GM18951 (cell line): ENCODE data around the gene DCLRE1C.
"Not testable (repeated sequence)": the region's sequence is repeated elsewhere in the genome, so short reads cannot be mapped to it uniquely, and the experiment has no call there.

Source experiments
- POLR2A ChIP-seq: IDR thresholded peaks from 4 replicates; pipeline ENCODE4 v1.6.1; 2011; ENCODE audit warnings: mild to moderate bottlenecking; ENCODE audit not compliant: insufficient read length, insufficient read depth; ENCODE audit errors: extremely low read depth
- in situ Hi-C: fragments of 300-500 bp; cut with MboI; formaldehyde crosslinking; loops from one replicate; pipeline ENCODE4 v1.12.0; 2022; ENCODE audit warnings: low sequenced_read_pairs, mixed read lengths, inconsistent platforms; ENCODE audit not compliant: unreplicated experiment

Gene DCLRE1C

DNA sequence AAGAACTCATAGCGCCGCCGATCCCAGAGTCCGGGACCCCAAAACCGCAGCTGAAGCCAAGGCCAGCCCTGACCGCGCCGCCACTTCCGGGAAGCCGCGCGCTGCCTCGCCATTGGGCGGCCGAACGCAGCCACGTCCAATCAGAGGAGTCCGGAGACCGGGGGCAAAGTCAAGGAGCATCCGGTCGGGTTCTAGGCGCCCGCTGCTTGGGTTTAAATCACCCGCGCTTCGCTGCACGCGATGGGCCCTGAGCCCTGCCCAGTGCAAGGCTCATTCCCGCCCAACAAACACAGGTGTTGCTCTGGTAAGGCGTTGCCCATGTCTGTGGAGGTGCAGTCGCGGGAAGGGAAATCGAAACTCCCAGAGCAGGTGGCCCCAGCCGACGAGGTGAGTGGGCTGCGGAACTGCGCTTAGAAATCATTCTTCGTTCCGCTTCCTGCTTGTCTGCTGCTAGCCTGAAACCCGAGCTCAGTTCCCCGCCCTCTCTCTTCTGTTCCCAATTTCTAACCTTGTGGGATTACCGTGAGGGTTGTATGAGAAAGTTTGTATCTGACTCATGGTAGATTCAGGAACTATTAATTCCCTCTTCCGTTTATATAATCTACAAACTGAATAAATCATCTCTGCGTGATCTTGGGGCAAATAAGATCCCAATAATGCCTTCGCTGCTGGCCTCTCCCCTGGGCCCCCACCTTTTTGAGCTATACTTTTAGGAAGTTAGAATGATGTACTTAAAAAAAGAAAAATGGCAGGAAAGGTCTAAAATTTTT is at the start of gene DCLRE1C:
DCLRE1C (minus strand) TSS at position 96 of the 770 bp plus-strand sequence; CDS start at position 10, 86 bp downstream.
- TF ChIP-seq POLR2A, result peak; percentile 65
- in situ Hi-C loops, result no loop called here

DNA sequence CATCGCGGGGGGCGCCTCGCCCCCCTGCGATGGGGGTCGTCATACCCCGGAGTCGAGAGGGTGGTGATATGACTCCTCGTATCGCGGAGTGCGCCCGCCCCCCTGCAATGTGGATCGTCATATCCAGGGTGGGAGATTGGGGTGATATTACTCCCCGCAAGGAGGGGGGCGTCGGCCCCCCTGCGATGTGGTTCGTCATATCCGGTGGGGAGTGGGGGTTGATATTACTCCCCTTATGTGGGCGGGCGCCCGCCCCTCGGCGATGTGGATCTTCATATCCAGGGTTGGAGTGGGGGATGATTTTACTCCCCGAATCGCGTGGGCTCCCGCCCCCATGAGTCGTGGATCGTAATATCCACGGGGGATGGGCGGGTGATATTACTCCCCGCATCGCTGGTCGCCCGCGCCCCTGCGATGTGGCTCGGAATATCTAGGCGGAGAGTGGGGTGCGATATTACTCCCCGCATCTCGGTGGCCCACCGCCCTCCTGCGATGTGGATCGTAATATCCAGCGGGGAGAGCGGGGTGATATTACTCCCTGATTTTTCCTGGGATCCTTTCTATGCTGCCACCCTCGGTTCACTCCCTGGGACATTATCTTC is 42.2 kb upstream of the DCLRE1C start:
- in situ Hi-C loops, result no loop called here
- no peak for TF ChIP-seq POLR2A

DNA sequence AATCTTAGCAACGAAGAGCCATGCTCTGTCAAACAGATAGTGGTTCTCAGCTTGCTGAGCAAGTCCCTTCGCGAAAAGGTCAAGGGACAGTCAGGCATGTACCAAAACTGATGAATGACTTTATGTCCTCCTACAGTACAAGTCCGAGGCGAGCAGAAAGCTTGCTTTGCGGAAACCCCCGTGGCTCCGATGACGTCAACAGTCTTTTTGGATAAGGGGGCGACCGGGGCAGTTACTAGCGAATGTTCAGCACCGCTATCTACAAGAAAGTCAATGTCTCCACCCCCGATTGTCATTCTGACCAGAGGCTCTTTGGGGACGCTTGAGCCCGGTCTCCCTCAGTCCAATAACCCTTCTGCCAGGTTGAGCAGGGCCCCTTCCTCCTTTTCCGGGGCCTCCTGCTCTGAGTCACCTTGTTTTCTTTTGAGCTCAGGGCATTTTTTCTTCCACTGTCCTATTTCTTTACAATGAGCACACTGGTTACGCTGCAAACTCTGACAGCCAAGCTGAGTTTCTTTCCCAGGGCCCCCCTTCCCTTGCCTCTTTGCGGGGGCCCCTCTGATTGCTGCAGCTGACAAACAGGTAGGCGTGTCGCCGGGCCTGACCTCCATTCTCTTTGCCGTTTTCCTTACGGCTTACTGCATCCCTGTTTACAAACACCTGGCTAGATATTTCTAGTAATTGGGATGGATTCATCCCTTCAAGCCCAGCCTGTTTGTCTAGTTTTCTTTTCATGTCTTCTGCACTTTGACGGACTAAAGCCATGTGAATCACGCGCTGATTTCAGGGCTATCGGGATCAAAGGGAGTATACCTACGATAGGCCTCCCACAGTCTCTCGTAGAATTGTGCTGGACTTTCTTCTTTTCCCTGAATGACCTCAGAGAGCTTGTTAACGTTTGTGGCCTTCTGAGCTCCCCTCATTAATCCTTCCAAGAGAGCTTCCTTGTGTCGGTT is 39.9 kb upstream of the DCLRE1C start:
- in situ Hi-C loops, result not testable (repeated sequence)

DNA sequence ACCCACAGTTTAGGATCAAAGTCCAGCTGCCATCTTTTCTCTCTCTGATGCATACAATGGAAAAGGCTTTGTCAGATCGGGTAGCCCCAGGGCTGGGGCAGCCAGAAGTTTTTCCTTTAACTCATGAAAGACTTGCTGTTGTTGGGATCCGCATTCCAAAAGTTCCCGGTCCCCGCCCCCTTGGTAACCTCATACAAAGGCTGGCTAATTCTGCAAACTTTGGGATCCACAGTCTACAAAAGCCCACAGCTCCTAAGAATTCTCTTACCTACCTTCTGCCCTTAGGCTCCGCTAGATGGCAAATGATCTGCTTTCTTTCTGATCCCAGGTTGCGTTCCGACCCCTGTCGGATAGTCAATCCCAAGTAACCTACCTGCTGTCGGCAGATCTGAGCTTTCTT is 38.4 kb upstream of the DCLRE1C start:
- in situ Hi-C loops, result not testable (repeated sequence)

DNA sequence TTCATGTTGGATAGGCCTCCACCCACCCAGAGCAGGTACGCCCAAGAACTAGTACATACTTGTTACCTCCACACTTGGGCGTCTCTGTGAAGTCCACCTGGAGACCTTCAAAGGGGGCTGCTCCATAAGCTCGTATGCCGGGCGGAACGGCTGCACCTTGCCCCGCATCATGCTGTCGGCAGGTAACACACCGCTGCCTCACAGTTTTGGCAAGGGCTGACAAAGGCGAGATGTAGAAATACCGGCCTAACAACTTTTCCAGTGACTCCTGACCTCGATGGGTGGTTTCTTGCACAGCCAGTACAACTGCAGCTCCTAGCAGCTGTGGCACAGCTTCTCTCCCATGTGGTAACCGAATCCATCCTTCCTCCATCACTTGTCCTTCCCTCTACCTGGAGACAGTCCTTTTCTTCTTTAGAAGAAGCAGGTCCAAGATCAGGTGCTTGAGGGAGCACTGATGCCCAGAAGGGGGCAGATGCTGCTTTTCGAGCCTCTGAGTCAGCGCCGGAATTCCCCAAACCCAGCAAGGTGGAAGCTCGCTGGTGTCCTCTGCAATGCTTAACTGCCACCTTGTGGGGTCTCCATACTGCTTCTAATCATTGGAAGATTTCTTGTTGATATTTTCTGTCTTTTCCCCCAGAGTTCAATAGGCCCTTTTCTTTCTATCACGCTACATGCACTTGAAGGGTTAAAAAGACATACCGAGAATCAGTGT is 37.3 kb upstream of the DCLRE1C start:
- in situ Hi-C loops, result not testable (repeated sequence)

DNA sequence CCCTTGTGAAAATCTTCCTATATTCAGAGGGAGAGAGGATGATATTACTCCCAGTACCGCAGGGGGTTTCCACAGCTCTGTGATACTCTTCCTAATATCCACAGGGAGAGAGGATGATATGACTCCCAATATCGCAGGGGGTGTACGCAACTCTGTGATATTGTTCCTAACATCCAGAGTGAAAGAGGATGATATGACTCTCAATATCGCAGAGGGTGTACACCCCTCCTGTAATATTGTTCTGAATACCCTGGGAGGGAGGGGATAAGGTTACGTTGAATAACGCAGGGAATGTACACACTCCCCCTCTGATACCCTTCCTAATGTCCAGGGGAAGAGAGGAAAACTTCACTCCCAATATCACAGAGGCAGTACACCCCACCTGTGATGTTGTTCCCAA is 35.7 kb upstream of the DCLRE1C start:
- in situ Hi-C loops, result not testable (repeated sequence)

DNA sequence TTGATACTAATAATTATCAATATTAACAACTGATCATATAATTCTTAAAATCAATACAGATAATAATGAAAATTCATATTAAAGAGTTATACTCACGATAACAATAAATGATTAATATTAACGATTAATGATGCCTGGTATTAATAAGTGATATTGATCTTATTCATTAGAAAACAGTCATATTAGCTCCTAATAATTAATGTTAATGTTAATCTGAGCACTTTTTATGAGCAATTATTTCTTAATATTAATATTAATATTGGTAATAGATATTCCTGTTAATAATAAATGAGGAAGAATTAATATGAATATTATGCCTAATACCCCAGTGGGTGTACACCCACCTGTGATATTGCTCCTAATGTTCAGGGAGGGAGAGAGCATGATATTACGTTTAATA is 28.8 kb upstream of the DCLRE1C start:
- in situ Hi-C loops, result no loop called here
- no peak for TF ChIP-seq POLR2A

DNA sequence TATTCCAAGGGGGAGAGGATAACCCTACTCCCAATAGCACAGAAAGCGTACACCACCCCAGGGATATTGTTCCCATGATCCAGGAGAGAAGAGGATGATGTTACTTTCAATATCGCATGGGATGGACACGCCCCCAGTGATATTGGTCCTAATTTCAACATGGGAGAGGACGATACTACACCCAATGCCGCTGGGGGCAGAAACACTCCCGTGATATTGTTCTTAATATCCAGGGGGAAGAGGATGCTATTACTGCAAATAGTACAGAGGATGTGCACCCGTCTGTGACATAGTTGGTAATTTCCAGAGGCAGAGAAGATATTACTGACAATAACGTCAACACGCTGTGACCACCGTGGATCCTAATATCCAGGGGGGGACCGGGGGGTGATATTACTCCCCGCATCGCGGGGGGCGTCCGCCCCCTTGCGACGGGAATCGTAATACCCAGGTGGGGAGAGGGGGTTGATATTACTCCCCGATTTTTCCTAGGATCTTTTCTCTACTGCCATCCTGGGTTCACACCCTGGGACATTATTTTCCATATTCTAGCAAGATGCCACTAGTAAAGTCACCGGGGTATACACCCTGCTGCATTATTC is 21.9 kb upstream of the DCLRE1C start:
- TF ChIP-seq POLR2A, result no peak
- in situ Hi-C loops, result no loop called here

DNA sequence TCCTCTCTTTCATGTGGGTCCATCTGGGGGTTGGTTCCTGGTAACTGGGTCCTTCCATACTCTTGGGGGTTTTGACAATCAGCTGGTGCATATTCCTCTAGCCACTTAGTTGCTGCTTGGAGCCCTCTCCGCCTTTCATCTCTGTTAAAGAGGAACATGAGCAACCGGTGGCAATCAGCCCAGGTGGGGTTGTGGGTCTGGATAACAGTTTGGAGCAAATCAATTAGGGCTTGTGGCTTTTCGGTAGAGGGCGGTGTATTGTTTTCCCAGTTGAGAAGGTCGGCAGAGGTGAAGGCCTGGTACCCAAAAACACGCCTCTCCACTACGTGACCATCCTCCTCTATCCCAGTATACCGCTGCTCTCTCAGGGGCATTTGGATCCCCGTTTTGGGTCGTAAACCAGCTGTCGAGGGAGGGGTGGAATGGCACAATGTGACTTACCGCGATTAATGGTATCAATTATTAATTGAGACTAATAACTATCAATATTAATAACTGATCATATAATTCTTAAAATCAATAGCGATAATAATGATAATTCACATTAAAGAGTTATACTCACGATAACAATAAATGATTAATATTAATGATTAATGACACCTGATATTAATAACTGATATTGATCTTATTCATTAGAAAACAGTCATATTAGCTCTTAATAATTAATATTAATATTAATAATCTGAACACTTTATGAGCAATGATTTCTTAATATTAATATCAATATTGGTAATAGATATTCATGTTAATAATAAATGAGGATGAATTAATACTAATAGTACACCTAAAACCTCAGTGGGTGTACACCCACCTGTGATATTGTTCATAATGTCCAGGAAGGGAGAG is 20.5 kb upstream of the DCLRE1C start:
- in situ Hi-C loops, result not testable (repeated sequence)

DNA sequence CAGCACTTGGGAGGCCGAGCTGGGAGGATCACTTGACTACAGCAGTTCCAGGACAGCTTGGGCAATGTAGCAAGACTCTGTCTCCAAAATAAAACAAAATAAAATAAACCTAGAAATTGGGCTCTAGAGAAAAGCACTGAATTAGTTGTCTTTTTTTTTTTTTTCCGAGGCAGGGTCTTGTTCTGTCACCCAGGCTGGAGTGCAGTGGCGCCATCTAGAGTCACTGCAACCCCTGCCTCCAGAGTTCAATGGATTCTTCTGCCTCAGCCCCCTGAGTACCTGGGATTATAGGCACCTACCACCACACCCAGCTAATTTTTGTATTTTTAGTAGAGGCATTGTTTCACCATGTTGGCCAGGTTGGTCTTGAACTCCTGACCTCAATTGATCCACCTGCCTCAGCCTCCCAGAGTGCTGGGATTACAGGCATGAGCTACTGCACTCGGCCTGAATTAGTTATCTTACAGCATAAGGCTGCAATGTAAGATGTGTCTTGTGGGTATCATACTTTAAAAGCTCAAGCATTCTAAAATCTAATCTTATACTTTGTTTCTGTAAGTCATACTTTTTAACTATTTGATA is 18.1 kb upstream of the DCLRE1C start:
- no peak for TF ChIP-seq POLR2A
- in situ Hi-C loops, result no loop called here

DNA sequence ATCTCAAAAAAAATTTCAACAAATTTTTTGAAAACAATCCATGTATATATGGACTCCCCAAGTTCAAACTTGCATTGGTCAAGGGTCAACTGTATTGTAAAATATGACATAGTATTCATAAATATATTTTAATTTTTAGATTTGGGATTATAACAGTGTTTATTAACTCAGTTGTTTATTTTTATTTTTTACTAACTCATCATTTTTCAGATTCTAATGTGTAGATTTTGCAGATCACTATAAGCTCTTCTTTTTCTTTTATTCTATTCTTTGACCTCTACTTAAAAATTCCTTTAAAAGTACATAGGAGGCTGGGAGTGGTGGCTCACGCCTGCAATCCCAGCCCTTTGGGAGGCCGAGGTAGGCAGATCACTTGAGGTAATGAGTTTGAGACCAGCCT is 14.0 kb upstream of the DCLRE1C start:
- in situ Hi-C loops, result no loop called here
- TF ChIP-seq POLR2A, result no peak

DNA sequence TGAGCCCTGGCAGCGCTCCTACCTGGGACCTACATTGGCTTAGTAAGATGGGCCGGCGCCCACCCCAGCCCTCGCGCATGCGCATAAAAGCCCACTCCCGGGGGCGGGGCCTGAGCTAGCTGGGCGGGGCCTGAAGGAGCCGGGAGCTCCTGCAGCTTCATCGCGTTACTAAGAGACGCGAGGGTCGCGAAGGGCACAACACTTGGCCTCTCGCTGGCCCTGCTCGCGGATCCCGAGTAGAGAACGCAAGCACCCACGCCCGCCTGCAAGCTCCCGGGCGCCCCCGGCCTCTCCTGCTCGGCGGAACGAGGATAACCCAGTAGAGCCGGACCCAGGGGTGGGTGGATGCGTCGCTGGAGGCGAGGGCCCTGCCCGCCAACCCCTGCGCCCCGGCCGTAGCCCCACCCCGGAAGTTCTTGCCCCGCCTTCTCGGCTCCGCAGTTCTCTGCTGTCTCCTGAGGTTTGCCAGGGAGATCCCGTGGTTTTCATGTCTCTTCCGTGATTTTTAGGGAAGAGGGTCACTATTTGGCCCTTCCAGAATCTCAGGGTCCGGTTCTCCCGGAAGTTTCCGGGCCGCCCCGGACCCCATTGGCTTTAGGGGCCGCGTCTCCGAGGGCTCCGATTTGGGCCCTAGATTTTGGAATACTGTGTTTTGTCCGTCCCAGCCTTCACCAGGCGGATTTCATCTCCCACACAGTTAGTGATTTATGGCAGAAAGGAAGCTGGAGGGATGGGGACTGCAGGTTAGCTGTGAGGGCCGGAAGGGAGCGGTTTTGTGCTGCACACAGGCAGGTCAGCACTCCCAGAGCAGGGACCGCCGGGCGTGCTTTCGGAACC is 5.5 kb upstream of the DCLRE1C start, which contains the start of gene MEIG1:
MEIG1 (plus strand) TSS at position 168 of the 837 bp plus-strand sequence. CDS start 7,081 bp downstream, outside the sequence.
- in situ Hi-C loops, result no loop called here
- peak; percentile 63 for TF ChIP-seq POLR2A
